Cardiac muscle cell (in vitro differentiated cells and primary cell): ENCODE results near the gene KCNQ1. TPM values are rescaled to one million over a fixed set of nuclear protein-coding genes. Genes with fewer than 3 reads are reported as not detected.

Source experiments
- DNase-seq, 2 donors: peaks; one replicate each; pipeline versions ENCODE4 v3.0.0 to v3.0.0-alpha.2; 2010 to 2017; ENCODE audit warnings: low read depth in 1 of 2, low spot score in 1 of 2
- H3K27ac ChIP-seq: fragments of 200-600 bp; sonication (generic); 2 replicates; pipeline ENCODE4 v1.5.1; 2016
- H3K27me3 ChIP-seq: fragments of 200-600 bp; sonication (generic); 2 replicates; pipeline ENCODE4 v1.6.0; 2016; ENCODE audit warnings: control low read depth
- H3K36me3 ChIP-seq: fragments of 200-600 bp; sonication (generic); 2 replicates; pipeline ENCODE4 v1.5.1; 2016; ENCODE audit warnings: control low read depth
- H3K4me1 ChIP-seq: fragments of 200-600 bp; sonication (generic); 2 replicates; pipeline ENCODE4 v1.8.1; 2017; ENCODE audit warnings: low read depth, mild to moderate bottlenecking, mixed run types
- H3K4me3 ChIP-seq: fragments of 200-600 bp; sonication (generic); 2 replicates; pipeline ENCODE4 v1.5.1; 2016; ENCODE audit warnings: mild to moderate bottlenecking
- H3K9me3 ChIP-seq: fragments of 200-600 bp; sonication (generic); 2 replicates; pipeline ENCODE4 v1.5.1; 2017; ENCODE audit warnings: low read depth, mild to moderate bottlenecking, control low read depth
- CTCF ChIP-seq: IDR thresholded peaks from 2 replicates; pipeline ENCODE4 v1.5.1; 2012; ENCODE audit warnings: low read depth, mild to moderate bottlenecking, low read length
- polyA plus RNA-seq: library from polyadenylated mRNA; unstranded; fragments of >200 nt; fragmentation: Nextera tagmentation; extraction: Ambion mirVana; gene quantifications from 2 replicates; pipeline ENCODE4 v1.2.1, GENCODE V29; 2016
- total RNA-seq: library from RNA; depleted of rRNA; stranded (reverse); fragments of >200 nt; gene quantifications from 2 replicates; pipeline ENCODE4 v1.2.3, GENCODE V29; 2016

KCNQ1 gene
- total and polyA plus RNA-seq, 2 experiments from 2014 or later = 13.9 to 18.6 TPM

DNA sequence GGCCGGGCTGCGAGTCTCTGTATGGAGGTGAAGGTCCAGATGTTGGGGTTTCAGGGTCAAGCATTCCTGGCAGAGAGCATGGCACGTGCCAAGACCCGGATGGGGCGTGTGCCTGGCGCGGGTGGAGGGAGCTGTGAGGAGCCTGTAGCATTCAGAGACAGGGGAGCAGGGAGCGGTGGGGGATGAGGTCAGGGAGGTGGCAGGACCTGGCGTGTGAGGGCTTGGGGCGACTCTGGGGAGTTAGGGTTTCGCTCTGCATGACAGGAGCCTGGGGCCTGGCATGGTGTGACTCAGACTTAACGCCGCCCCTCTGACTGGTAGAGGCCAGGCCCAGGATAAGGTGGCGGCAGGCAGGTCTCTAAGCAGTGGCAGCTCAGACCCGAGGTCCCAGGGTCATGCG lies 103.0 kb downstream of the KCNQ1 start:
- Histone ChIP-seq H3K27ac (no peak overlapping the region), H3K27me3 (peaks cover 28% of the 10 kb centered on the region), H3K9me3 (no peaks in the 10 kb centered on the region), H3K36me3 (no peaks in the 10 kb centered on the region), H3K4me3 (no peak overlapping the region), H3K4me1 (no peaks in the 10 kb centered on the region)
- no peak for TF ChIP-seq CTCF
- DNase-seq = no peak

- H3K36me3 ChIP-seq = no peaks in the 10 kb centered on the region
- H3K27ac ChIP-seq = no peak overlapping the region
- H3K9me3 ChIP-seq = no peaks in the 10 kb centered on the region
- H3K27me3 ChIP-seq = peaks cover 28% of the 10 kb centered on the region
- no peak overlapping the region for H3K4me3 ChIP-seq
- no peak for DNase-seq
- no peak for TF ChIP-seq CTCF
- H3K4me1 ChIP-seq = no peaks in the 10 kb centered on the region
Measured at GRCh38 chr11:2548596-2548995, 103.8 kb downstream of the KCNQ1 start.

DNA sequence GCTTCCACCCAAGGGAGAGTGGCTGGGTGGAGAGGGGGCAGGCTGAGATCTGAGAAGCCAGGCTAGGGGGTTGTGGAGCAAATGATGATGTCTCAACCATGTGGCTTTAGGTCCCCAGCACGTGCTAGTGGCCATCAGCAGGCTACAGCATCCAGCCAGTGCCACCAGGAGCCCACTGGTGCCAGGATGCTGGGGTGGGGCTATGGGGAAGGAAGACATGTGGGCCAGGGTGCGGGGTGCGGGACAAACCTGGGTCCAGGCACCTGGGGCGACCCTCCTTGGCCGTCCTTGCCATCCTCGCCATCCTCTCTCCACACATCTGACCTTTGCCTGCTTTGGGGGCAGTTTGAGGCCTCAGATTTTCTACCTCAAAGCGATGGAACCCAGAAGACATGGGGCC lies 104.3 kb downstream of the KCNQ1 start:
- DNase-seq = no peak
- H3K27me3 ChIP-seq = peaks cover 28% of the 10 kb centered on the region

GRCh38 chr11:2549491-2549875 lies 104.7 kb downstream of the KCNQ1 start:
- no peak for TF ChIP-seq CTCF
- peaks cover 28% of the 10 kb centered on the region for H3K27me3 ChIP-seq
- no peak for DNase-seq
- peaks cover 4% of the 10 kb centered on the region for H3K4me1 ChIP-seq
- no peak overlapping the region for H3K4me3 ChIP-seq
- no peaks in the 10 kb centered on the region for H3K9me3 ChIP-seq
- no peak overlapping the region for H3K27ac ChIP-seq
- no peaks in the 10 kb centered on the region for H3K36me3 ChIP-seq

More for the DNA sequence above, 104.3 kb downstream of the KCNQ1 start:
- no peak for TF ChIP-seq CTCF
- no peak overlapping the region for H3K27ac ChIP-seq
- H3K4me3 ChIP-seq = no peak overlapping the region
- peaks cover under 1% of the 10 kb centered on the region for H3K4me1 ChIP-seq
- no peaks in the 10 kb centered on the region for H3K36me3 ChIP-seq
- H3K9me3 ChIP-seq = no peaks in the 10 kb centered on the region

GRCh38 chr11:2549876-2550605 lies 105.2 kb downstream of the KCNQ1 start:
- Histone ChIP-seq H3K4me3 (no peak overlapping the region), H3K27me3 (peaks cover 26% of the 10 kb centered on the region), H3K9me3 (no peaks in the 10 kb centered on the region), H3K36me3 (no peaks in the 10 kb centered on the region), H3K4me1 (peaks cover 9% of the 10 kb centered on the region), H3K27ac (no peak overlapping the region)
- peak in 1 of 2 donors; percentile 10 for DNase-seq
- no peak for TF ChIP-seq CTCF
